Activated gamma-delta T cell treated with anti-CD3 and anti-CD28 coated beads, Interleukin-2, amount 50 U/mL, for 16 hours (primary cell): ENCODE data around the gene MUC5AC.
"Not testable (repeated sequence)": the region's sequence is repeated elsewhere in the genome, so short reads cannot be mapped to it uniquely, and the experiment has no call there.

Experiments
- DNase-seq: peaks from one replicate; pipeline ENCODE4 v3.0.0-alpha.2; 2020; ENCODE audit warnings: low read depth

Gene MUC5AC

GRCh38 chr11:1162138-1162475 lies 4.4 kb downstream of the MUC5AC start:
- DNase-seq: no peak

- no peak for DNase-seq
These were observed 4.9 kb downstream of the MUC5AC start for GRCh38 chr11:1162491-1163311.

- DNase-seq: no peak
These were observed 5.7 kb downstream of the MUC5AC start for GRCh38 chr11:1163321-1163910.

GRCh38 chr11:1163911-1164735 lies 6.4 kb downstream of the MUC5AC start:
- no peak for DNase-seq

DNA sequence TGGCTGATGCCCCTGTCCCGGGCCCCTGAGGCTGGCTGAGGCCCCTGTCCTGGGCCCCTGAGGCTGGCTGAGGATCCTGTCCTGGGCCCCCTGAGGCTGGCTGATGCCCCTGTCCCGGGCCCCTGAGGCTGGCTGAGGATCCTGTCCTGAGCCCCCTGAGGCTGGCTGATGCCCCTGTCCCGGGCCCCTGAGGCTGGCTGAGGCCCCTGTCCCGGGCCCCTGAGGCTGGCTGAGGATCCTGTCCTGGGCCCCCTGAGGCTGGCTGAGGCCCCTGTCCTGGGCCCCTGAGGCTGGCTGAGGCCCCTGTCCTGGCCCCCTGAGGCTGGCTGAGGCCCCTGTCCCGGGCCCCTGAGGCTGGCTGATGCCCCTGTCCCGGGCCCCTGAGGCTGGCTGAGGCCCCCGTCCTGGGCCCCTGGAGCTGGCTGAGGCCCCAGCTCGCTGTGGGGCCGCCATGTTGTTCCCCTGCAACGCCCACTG lies 7.1 kb downstream of the MUC5AC start:
- DNase-seq: not testable (repeated sequence)

DNA sequence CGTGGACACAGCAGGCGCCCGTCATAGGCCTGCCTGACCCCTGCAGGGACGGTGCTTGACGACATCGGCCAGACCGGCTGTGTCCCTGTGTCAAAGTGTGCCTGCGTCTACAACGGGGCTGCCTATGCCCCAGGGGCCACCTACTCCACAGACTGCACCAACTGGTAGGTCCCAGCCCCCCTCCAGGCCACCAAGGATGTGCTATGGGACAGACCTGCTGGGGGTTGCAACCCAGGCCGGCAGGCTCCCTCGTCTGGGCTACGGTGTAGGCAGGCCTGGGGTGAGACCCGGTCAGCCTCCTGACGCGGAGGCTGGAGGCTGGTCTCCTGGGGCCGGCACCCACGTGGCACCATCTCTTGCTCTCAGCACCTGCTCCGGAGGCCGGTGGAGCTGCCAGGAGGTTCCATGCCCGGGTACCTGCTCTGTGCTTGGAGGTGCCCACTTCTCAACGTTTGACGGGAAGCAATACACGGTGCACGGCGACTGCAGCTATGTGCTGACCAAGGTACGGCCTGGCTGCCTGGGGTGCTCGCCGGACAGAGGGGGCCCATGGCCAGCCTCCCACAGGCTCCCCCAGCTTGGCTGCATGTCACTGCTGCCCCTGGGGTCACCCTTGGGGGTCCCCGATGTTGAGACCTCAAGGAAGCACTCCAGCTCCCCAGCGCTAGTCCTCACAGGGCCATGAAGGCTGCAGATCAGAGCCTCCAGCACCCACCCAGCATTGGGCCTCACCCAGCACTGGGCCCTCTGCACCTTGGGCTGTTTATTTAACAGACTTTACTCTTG lies 7.7 kb downstream of the MUC5AC start:
- no peak for DNase-seq

GRCh38 chr11:1167256-1167655 lies 9.5 kb downstream of the MUC5AC start:
- DNase-seq: no peak

DNA sequence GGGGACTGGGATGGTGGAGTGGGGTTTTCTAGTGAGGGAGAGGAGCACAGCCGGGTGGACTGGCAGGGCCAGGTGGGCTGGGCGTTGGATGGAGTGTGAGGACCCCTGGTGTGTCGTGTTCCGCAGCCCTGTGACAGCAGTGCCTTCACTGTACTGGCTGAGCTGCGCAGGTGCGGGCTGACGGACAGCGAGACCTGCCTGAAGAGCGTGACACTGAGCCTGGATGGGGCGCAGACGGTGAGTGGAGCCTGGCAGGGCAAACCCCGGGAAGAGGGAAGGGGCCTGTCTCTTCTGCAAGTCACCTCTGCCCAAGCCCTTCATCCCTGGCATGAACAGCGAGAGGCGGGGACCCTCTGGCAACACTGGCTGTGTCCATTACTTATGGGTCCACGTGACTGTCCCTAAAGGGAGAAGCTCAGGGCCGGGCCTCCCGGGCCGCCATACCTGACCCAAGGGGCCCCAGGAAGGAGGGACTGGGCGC lies 10.0 kb downstream of the MUC5AC start:
- no peak for DNase-seq

GRCh38 chr11:1168256-1168655 lies 10.5 kb downstream of the MUC5AC start:
- DNase-seq: no peak

- no peak for DNase-seq
These were observed 11.0 kb downstream of the MUC5AC start for GRCh38 chr11:1168721-1169161.

DNA sequence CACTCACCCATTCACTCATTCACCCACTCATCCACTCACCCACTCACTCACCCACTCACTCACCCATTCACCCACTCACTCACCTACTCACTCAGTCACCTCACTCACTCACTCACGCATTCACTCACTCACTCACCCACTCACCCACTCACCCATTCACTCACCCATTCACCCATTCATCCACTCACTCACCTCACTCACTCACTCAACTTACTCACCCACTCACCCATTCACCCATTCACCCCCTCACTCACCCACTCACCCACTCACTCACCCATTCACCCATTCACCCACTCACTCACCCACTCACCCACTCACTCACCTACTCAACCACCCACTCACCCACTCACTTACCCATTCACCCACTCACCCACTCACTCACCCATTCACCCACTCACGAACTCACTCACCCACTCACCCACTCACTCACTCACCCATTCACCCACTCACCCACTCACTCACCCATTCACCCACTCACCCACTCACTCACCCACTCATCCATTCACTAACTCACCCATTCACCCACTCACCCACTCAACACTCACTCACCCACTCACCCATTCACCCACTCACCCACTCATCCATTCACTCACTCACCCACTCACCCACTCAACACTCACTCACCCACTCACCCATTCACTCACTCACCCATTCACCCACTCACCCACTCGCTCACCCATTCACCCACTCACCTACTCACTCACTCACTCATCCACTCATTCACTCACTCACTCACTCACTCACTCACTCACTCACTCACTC lies 13.7 kb downstream of the MUC5AC start:
- no peak for DNase-seq

- DNase-seq: no peak
These were observed 14.4 kb downstream of the MUC5AC start for GRCh38 chr11:1171985-1172728.

- no peak for DNase-seq
These were observed 15.0 kb downstream of the MUC5AC start for GRCh38 chr11:1172729-1173117.

- DNase-seq: not testable (repeated sequence)
These were observed 15.6 kb downstream of the MUC5AC start for GRCh38 chr11:1173396-1173795.

GRCh38 chr11:1174441-1175370 lies 17.0 kb downstream of the MUC5AC start:
- no peak for DNase-seq

GRCh38 chr11:1175461-1176223 lies 17.9 kb downstream of the MUC5AC start:
- no peak for DNase-seq

- no peak for DNase-seq
These were observed 18.7 kb downstream of the MUC5AC start for GRCh38 chr11:1176224-1177019.
